Amygdala (tissue), 56 donors: ENCODE measurements around the gene C13orf42.

Experiments
- DNase-seq, 56 donors: peaks; one replicate each; lab custom pipeline; 2025; lab: John Stamatoyannopoulos, UW

Gene C13orf42

DNA sequence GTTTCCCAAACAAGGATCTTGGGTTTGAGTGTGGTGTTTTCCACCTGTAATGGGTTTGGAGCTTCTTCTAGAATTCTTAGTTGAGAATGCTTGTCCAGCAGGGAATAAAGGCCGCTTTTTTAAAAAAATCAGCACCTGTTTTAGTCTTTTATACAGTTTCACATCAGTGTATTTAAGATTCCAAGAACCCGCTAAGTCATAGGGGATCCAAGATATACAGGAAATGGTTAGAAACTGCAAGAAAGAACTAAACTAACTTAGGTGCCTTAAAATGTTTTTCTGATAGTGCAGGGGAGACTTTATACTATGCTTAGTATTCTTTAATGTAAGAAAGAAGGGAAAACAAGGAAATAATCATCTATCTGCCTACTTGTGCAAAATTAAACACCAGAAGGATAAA lies 74.7 kb downstream of the C13orf42 start:
- DNase-seq, result no peak

DNA sequence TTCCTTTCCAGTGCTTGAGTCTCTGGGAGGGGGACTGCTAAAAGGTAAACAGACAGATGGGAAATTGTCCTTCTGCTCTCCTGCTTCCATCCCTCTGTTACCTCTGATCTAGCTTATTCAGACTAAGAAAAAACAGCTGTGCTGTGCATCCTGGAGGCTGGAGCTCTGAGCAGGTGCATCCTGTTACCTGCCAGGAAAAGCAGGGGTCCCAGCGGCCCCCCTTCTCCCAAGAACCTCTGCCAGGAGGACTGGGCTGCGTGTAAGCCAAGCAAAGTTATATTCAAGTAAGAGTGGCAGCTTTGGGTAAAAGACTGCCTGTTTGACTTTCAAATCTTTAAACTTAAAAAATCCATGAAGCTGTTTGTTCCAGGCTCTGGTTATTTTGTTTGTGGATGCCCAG lies 75.1 kb downstream of the C13orf42 start:
- DNase-seq, result no peak

DNA sequence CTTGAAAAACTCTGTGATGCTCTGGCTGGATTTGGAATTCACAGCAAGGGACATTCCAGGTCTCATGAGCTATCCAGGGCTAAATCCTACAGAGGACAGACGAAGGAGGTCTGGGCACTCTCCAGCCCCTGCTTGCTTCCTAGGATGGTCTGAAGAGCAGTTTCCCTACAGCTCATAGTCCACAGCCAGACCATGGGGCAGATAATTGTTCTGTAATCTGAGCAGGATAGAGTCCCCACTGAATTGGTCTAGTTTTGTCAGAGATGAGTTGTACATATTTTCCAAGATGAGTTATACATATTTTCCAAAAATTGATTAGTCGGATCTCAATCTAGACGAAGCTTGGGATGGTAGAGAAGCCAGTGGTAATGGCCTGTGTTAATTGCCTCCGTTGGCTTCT lies 75.6 kb downstream of the C13orf42 start:
- DNase-seq, result no peak

DNA sequence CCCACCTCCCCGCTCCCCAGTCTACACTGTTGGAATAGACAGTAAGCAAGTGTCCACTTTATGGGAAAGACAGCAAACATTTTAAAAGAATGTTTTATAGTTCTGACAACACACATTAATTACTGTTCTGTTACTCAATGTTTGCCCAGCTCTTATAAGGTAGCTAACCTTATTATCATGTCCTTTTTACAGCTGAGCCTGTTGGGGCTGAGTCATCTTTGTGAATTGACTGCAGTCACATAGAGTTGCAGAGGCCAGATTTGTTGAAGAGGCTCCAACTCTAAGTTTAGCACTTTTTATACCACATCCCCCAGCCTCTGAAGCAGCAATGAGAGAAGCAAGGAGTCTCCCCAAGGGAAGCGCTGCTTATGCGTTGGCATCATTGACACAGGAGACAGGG lies 76.2 kb downstream of the C13orf42 start:
- no peak for DNase-seq

DNA sequence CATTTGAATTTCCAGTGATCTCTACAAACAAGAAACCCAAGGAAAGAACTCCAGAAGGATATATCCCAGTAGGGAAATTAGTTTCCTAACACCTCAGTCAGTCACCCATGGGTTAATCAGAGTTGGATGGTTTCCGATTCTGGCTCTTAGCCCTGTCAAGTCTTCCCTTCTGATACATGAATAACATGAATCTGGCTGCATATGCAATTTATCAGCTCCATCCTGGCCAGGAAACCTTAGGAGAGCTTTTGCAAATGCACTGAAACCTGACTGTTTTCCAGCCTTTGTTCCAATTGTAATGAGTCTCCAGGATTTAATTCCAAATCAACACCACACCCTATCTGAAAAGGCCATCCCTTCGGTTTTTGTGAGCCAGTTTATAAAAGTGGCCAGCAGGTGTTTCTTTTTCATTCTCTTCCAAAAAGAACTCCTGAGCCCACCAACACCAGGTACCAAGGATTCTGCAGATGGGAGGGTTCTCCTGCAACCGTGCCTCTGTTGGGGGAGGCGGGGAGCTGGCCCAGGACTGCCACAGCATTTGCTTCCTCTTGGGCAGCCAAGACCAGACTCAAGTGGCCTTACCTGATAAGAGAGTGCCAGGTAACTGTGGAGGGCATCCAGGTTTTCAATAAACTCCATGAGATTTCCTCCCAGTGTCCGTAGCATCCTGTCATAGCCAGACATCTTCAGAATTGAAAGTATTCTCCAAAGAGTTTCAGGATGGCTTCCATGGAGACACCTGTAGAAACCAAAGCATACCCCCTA lies 77.5 kb downstream of the C13orf42 start:
- DNase-seq, result no peak

DNA sequence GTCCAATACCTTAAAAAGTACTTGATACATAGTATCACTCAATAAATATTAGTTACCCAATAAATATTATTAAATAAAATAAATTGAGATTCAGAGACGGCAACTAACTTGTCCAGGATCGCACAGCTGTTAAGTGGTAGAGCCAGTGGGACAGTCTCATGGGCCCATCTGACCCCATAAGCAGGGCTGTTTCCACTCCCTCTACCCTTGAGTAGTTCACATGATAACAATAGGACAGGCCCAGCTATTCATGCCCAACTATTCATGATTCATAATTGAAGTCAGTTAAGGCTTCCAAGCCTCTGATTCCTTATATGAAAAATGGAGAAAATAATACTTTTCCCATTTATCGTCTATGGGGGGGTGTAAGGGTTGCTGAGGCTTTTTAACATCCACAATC lies 78.2 kb downstream of the C13orf42 start:
- no peak for DNase-seq
